ENCODE data around the gene PELI2.

Gene PELI2

GRCh38 chr14:56147986-56148901 lies 30.0 kb downstream of the PELI2 start:
- no peaks in the 10 kb centered on the region for H3K27me3 ChIP-seq
- peaks cover 0 to 40% (median 17%) of the 10 kb centered on the region in 4 donors for H3K4me1 ChIP-seq
- no peak for DNase-seq
- H3K27ac ChIP-seq: no peak overlapping the region
- intact Hi-C loops (cut with DNase I; ENCODE audit: low total_unique reads): no loop called here
- no peak for TF ChIP-seq CTCF (IDR thresholded peaks at IDR 0.05)
- no peaks in the 10 kb centered on the region for H3K36me3 ChIP-seq
- H3K9me3 ChIP-seq: no peaks in the 10 kb centered on the region
- no peak overlapping the region for H3K4me3 ChIP-seq

- Histone ChIP-seq H3K4me1 (peaks cover 0 to 45% (median 14%) of the 10 kb centered on the region in 4 donors), H3K36me3 (no peaks in the 10 kb centered on the region), H3K4me3 (no peak overlapping the region), H3K27me3 (no peaks in the 10 kb centered on the region), H3K9me3 (no peaks in the 10 kb centered on the region), H3K27ac (no peak overlapping the region)
- no peak for DNase-seq
- no peak for TF ChIP-seq CTCF (IDR thresholded peaks at IDR 0.05)
- intact Hi-C loops (cut with DNase I; ENCODE audit: low total_unique reads): no loop called here
These were observed 30.9 kb downstream of the PELI2 start for GRCh38 chr14:56149151-56149550.

- Histone ChIP-seq H3K9me3 (no peaks in the 10 kb centered on the region), H3K27ac (no peak overlapping the region), H3K4me3 (no peak overlapping the region), H3K27me3 (no peaks in the 10 kb centered on the region), H3K4me1 (peaks cover 0 to 41% (median 15%) of the 10 kb centered on the region in 4 donors), H3K36me3 (no peaks in the 10 kb centered on the region)
- no peak for DNase-seq
- TF ChIP-seq CTCF (IDR thresholded peaks at IDR 0.05): no peak
- intact Hi-C loops (cut with DNase I; ENCODE audit: low total_unique reads): no loop called here
These were observed 31.8 kb downstream of the PELI2 start for GRCh38 chr14:56149995-56150394.

GRCh38 chr14:56150645-56151345 lies 32.6 kb downstream of the PELI2 start:
- H3K27me3 ChIP-seq: no peaks in the 10 kb centered on the region
- no peaks in the 10 kb centered on the region for H3K9me3 ChIP-seq
- H3K27ac ChIP-seq: no peak overlapping the region
- no peak for TF ChIP-seq CTCF (IDR thresholded peaks at IDR 0.05)
- intact Hi-C loops (cut with DNase I; ENCODE audit: low total_unique reads): no loop called here
- DNase-seq: no peak
- H3K4me3 ChIP-seq: no peak overlapping the region
- peaks cover 0 to 33% (median 14%) of the 10 kb centered on the region in 4 donors for H3K4me1 ChIP-seq
- H3K36me3 ChIP-seq: no peaks in the 10 kb centered on the region

GRCh38 chr14:56152221-56152620 lies 34.0 kb downstream of the PELI2 start:
- Histone ChIP-seq H3K27me3 (no peaks in the 10 kb centered on the region), H3K36me3 (no peaks in the 10 kb centered on the region), H3K9me3 (no peaks in the 10 kb centered on the region), H3K4me1 (peaks cover 0 to 36% (median 14%) of the 10 kb centered on the region in 4 donors), H3K27ac (no peak overlapping the region), H3K4me3 (no peak overlapping the region)
- no peak for DNase-seq
- TF ChIP-seq CTCF (IDR thresholded peaks at IDR 0.05): no peak
- intact Hi-C loops (cut with DNase I; ENCODE audit: low total_unique reads): no loop called here

All from tibial artery (tissue), 4 donors.